SK-N-SH (cell line): ENCODE measurements around the gene CLIP3.

Experiments used
- MXI1 ChIP-seq: IDR thresholded peaks from 2 replicates; pipeline ENCODE4 v1.6.1; 2012; ENCODE audit warnings: mild to moderate bottlenecking, low read depth, low read length, improper control_type of control experiment
- NFIC ChIP-seq: IDR thresholded peaks from 2 replicates; pipeline ENCODE4 v1.4.0; 2012; ENCODE audit warnings: borderline replicate concordance
- POLR2AphosphoS5 ChIP-seq: IDR thresholded peaks from 2 replicates; pipeline ENCODE4 v1.6.1; 2012; ENCODE audit warnings: low read depth, low read length
- RXRA ChIP-seq: IDR thresholded peaks from 2 replicates; pipeline ENCODE4 v1.4.0; 2012; ENCODE audit warnings: low read depth, mild to moderate bottlenecking, borderline replicate concordance
- TAF1 ChIP-seq: IDR thresholded peaks from 2 replicates; pipeline ENCODE4 v1.6.1; 2012; ENCODE audit warnings: low read depth, mild to moderate bottlenecking, low read length, moderate library complexity, borderline replicate concordance
- TF ChIP-seq, protein P1 (sequence below): fragments of 200-600 bp; sonication (generic); IDR thresholded peaks from 2 replicates; pipeline ENCODE4 v1.6.1; 2017; ENCODE audit warnings: antibody characterized with exemption, mild to moderate bottlenecking, moderate library complexity

DNA sequence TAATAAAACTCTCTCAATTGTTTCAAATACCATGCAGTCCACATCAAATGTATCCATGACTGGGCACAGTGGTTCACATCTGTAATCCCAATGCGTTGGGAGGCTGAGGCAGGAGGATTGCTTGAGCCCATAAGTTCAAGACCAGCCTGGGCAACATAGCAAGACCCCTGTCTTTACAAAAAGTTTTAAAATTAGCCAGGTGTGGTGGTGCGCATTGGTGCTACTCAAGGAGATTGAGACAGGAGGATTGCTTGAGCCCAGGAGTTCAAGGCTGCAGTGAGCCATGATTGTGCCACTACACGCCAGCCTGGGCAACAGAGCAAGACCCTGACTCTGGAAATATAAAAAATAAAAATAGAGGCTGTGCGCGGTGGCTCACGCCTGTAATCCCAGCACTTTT, 5.0 kb downstream of the CLIP3 start:
- TF ChIP-seq, protein P1, sequence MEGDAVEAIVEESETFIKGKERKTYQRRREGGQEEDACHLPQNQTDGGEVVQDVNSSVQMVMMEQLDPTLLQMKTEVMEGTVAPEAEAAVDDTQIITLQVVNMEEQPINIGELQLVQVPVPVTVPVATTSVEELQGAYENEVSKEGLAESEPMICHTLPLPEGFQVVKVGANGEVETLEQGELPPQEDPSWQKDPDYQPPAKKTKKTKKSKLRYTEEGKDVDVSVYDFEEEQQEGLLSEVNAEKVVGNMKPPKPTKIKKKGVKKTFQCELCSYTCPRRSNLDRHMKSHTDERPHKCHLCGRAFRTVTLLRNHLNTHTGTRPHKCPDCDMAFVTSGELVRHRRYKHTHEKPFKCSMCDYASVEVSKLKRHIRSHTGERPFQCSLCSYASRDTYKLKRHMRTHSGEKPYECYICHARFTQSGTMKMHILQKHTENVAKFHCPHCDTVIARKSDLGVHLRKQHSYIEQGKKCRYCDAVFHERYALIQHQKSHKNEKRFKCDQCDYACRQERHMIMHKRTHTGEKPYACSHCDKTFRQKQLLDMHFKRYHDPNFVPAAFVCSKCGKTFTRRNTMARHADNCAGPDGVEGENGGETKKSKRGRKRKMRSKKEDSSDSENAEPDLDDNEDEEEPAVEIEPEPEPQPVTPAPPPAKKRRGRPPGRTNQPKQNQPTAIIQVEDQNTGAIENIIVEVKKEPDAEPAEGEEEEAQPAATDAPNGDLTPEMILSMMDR = no peak
- no peak for TF ChIP-seq MXI1
- no peak for TF ChIP-seq TAF1
- TF ChIP-seq NFIC = no peak
- TF ChIP-seq POLR2AphosphoS5 = no peak
- TF ChIP-seq RXRA = no peak
